ENCODE data around the gene AGBL1.

Gene AGBL1

DNA sequence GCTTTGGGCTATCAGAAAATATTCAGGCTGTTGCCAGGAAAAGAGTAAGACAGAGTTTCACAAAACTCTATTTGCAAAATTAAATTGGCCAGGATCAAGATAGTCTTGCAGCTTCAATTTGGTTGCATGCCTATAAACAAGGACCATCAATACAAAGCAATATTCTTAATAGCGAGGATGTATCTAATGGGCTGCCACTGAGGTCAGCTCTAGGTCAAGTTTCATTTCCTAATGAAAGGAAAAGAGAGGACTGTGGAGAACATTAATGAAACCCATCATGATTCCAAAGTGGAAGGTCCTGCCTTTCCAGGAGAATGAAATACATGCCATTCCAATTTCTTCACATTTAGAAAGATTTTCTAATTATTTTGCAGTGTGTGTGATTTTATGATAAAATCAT lies 273.5 kb downstream of the AGBL1 start:
- TF ChIP-seq, protein P1, sequence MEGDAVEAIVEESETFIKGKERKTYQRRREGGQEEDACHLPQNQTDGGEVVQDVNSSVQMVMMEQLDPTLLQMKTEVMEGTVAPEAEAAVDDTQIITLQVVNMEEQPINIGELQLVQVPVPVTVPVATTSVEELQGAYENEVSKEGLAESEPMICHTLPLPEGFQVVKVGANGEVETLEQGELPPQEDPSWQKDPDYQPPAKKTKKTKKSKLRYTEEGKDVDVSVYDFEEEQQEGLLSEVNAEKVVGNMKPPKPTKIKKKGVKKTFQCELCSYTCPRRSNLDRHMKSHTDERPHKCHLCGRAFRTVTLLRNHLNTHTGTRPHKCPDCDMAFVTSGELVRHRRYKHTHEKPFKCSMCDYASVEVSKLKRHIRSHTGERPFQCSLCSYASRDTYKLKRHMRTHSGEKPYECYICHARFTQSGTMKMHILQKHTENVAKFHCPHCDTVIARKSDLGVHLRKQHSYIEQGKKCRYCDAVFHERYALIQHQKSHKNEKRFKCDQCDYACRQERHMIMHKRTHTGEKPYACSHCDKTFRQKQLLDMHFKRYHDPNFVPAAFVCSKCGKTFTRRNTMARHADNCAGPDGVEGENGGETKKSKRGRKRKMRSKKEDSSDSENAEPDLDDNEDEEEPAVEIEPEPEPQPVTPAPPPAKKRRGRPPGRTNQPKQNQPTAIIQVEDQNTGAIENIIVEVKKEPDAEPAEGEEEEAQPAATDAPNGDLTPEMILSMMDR (IDR thresholded peaks at IDR 0.05): no peak
- no peaks in the 10 kb centered on the region for H3K4me1 ChIP-seq (ENCODE audit: control insufficient read depth in 1 of 2, insufficient read depth in 1 of 2, low read depth in 1 of 2, low read length in 1 of 2)

GRCh38 chr15:86355361-86355760 lies 275.7 kb downstream of the AGBL1 start:
- Histone ChIP-seq H3K4me1 (ENCODE audit: control insufficient read depth in 1 of 2, insufficient read depth in 1 of 2, low read depth in 1 of 2, low read length in 1 of 2) (no peaks in the 10 kb centered on the region), H3K27me3 (no peaks in the 10 kb centered on the region), H3K4me3 (ENCODE audit: low read depth in 1 of 2, low read length in 1 of 2) (no peak overlapping the region), H3K36me3 (no peaks in the 10 kb centered on the region), H3K27ac (no peak overlapping the region), H3K9me3 (no peaks in the 10 kb centered on the region)
- TF ChIP-seq, protein P1 (IDR thresholded peaks at IDR 0.05): no peak

More for the DNA sequence above, 273.5 kb downstream of the AGBL1 start:
- H3K9me3 ChIP-seq: no peaks in the 10 kb centered on the region
- H3K4me3 ChIP-seq (ENCODE audit: low read depth in 1 of 2, low read length in 1 of 2): no peak overlapping the region
- no peaks in the 10 kb centered on the region for H3K27me3 ChIP-seq
- H3K27ac ChIP-seq: no peak overlapping the region
- no peaks in the 10 kb centered on the region for H3K36me3 ChIP-seq

DNA sequence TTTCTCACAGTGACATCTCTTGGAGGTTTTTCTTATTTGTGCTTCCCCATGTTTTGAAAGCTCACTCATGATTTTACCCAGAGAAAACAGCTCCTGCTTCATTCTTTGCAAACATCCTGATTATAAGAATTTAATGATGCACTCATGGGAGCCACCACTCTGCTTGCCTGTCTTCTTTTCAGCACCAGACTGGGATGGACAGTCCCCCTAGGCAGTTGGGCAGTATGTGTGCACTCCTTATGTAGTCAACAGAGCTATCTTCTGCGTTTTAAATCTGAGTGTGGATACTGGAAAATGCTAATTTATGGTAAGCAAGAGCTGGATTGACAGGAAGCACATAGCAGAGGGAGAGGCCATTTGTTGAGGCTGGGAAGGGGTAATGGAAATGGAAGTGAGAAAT lies 276.1 kb downstream of the AGBL1 start:
- no peaks in the 10 kb centered on the region for H3K36me3 ChIP-seq
- no peaks in the 10 kb centered on the region for H3K27me3 ChIP-seq
- TF ChIP-seq, protein P1 (IDR thresholded peaks at IDR 0.05): no peak

GRCh38 chr15:86362555-86362954 lies 282.9 kb downstream of the AGBL1 start:
- H3K9me3 ChIP-seq: no peaks in the 10 kb centered on the region

More for the DNA sequence above, 276.1 kb downstream of the AGBL1 start:
- no peaks in the 10 kb centered on the region for H3K4me1 ChIP-seq (ENCODE audit: control insufficient read depth in 1 of 2, insufficient read depth in 1 of 2, low read depth in 1 of 2, low read length in 1 of 2)
- no peak overlapping the region for H3K4me3 ChIP-seq (ENCODE audit: low read depth in 1 of 2, low read length in 1 of 2)
- H3K27ac ChIP-seq: no peak overlapping the region
- no peaks in the 10 kb centered on the region for H3K9me3 ChIP-seq

GRCh38 chr15:86373147-86373546 lies 293.5 kb downstream of the AGBL1 start:
- TF ChIP-seq, protein P1 (IDR thresholded peaks at IDR 0.05): no peak
- no peaks in the 10 kb centered on the region for H3K4me1 ChIP-seq (ENCODE audit: control insufficient read depth in 1 of 2, insufficient read depth in 1 of 2, low read depth in 1 of 2, low read length in 1 of 2)
- no peak overlapping the region for H3K27ac ChIP-seq
- no peaks in the 10 kb centered on the region for H3K27me3 ChIP-seq
- H3K4me3 ChIP-seq (ENCODE audit: low read depth in 1 of 2, low read length in 1 of 2): no peak overlapping the region
- H3K9me3 ChIP-seq: no peaks in the 10 kb centered on the region
- no peaks in the 10 kb centered on the region for H3K36me3 ChIP-seq

More at GRCh38 chr15:86362555-86362954, 282.9 kb downstream of the AGBL1 start:
- Histone ChIP-seq H3K27ac (no peak overlapping the region), H3K4me1 (ENCODE audit: control insufficient read depth in 1 of 2, insufficient read depth in 1 of 2, low read depth in 1 of 2, low read length in 1 of 2) (no peaks in the 10 kb centered on the region), H3K4me3 (ENCODE audit: low read depth in 1 of 2, low read length in 1 of 2) (no peak overlapping the region), H3K27me3 (no peaks in the 10 kb centered on the region), H3K36me3 (no peaks in the 10 kb centered on the region)
- TF ChIP-seq, protein P1 (IDR thresholded peaks at IDR 0.05): no peak
